ENCODE measurements around the gene CADM2.

The CADM2 gene

DNA sequence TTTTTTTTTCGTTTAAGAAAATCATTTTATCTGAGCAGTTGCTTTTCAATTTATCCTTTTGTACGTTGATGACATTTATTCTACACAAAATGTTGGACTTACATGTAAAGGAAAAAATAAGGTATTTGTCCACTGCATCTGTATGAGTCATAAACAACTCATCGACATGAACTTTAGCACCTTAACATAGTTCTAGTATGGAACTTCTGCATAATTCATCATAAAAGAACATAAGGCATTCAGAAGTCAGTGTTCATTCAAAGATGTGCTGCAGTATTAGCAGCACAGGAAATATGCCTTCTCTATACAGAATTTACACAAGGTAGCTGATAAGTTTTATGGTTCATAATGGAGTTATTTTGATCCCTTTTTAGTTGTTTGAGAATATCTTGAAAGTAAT, 801.6 kb downstream of the CADM2 start:
- H3K4me3 ChIP-seq (ENCODE audit: low read depth, low read length, poor library complexity, severe bottlenecking), result no peak overlapping the region
- TF ChIP-seq, protein P1, sequence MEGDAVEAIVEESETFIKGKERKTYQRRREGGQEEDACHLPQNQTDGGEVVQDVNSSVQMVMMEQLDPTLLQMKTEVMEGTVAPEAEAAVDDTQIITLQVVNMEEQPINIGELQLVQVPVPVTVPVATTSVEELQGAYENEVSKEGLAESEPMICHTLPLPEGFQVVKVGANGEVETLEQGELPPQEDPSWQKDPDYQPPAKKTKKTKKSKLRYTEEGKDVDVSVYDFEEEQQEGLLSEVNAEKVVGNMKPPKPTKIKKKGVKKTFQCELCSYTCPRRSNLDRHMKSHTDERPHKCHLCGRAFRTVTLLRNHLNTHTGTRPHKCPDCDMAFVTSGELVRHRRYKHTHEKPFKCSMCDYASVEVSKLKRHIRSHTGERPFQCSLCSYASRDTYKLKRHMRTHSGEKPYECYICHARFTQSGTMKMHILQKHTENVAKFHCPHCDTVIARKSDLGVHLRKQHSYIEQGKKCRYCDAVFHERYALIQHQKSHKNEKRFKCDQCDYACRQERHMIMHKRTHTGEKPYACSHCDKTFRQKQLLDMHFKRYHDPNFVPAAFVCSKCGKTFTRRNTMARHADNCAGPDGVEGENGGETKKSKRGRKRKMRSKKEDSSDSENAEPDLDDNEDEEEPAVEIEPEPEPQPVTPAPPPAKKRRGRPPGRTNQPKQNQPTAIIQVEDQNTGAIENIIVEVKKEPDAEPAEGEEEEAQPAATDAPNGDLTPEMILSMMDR (IDR thresholded peaks at IDR 0.05; ENCODE audit: low read length), result no peak
- no peak for TF ChIP-seq EZH2 (IDR thresholded peaks at IDR 0.05; ENCODE audit: borderline replicate concordance, low read length)
- no peak overlapping the region for H3K9ac ChIP-seq (ENCODE audit: low read length)
- H3K4me1 ChIP-seq (ENCODE audit: insufficient read depth, low read length, severe bottlenecking), result no peaks in the 10 kb centered on the region
- H3K4me2 ChIP-seq (ENCODE audit: low read length), result no peak overlapping the region
- no peaks in the 10 kb centered on the region for H3K36me3 ChIP-seq (ENCODE audit: insufficient read depth, low read length)
- H2AFZ ChIP-seq (ENCODE audit: low read length), result no peak overlapping the region
- H3K27me3 ChIP-seq (ENCODE audit: insufficient read depth, low read length), result no peaks in the 10 kb centered on the region
- no peaks in the 10 kb centered on the region for H4K20me1 ChIP-seq (ENCODE audit: insufficient read depth, low read length)
- H3F3A ChIP-seq (ENCODE audit: insufficient read depth, low read length), result no peaks in the 10 kb centered on the region
- no peaks in the 10 kb centered on the region for H3K9me2 ChIP-seq (ENCODE audit: low read depth, low read length)
- H3K27ac ChIP-seq (ENCODE audit: low read depth, low read length, poor library complexity, severe bottlenecking), result no peak overlapping the region
- H3K79me2 ChIP-seq (ENCODE audit: insufficient read depth, low read length), result no peaks in the 10 kb centered on the region
- no peaks in the 10 kb centered on the region for H3K9me3 ChIP-seq (ENCODE audit: low read length)

DNA sequence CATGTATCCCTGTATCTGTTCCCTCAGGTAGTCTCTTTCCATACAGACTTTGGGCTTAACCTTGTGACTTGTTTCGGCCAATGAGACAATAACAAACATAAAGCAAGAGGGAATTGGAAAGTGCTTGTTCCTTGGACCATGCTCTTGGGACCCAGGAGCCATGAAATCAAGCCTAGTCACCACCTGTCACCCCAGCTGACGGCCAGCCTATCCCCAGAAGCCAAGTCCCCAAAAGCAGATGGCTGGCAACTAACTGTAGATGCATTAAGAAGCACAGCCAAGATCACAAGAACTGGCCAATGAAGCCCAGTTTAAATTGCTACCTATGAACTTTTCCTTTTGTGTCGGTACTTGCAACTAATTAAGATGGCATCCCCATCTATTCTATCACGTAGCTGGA, 822.0 kb downstream of the CADM2 start:
- Histone ChIP-seq H3F3A (ENCODE audit: insufficient read depth, low read length) (no peaks in the 10 kb centered on the region), H2AFZ (ENCODE audit: low read length) (no peak overlapping the region), H4K20me1 (ENCODE audit: insufficient read depth, low read length) (no peaks in the 10 kb centered on the region), H3K9ac (ENCODE audit: low read length) (no peak overlapping the region), H3K4me3 (ENCODE audit: low read depth, low read length, poor library complexity, severe bottlenecking) (no peak overlapping the region), H3K79me2 (ENCODE audit: insufficient read depth, low read length) (no peaks in the 10 kb centered on the region), H3K27me3 (ENCODE audit: insufficient read depth, low read length) (no peaks in the 10 kb centered on the region), H3K9me2 (ENCODE audit: low read depth, low read length) (no peaks in the 10 kb centered on the region), H3K4me2 (ENCODE audit: low read length) (no peak overlapping the region), H3K36me3 (ENCODE audit: insufficient read depth, low read length) (no peaks in the 10 kb centered on the region), H3K27ac (ENCODE audit: low read depth, low read length, poor library complexity, severe bottlenecking) (no peak overlapping the region), H3K4me1 (ENCODE audit: insufficient read depth, low read length, severe bottlenecking) (no peaks in the 10 kb centered on the region), H3K9me3 (ENCODE audit: low read length) (no peaks in the 10 kb centered on the region)
- TF ChIP-seq, protein P1 (IDR thresholded peaks at IDR 0.05; ENCODE audit: low read length), result no peak
- TF ChIP-seq EZH2 (IDR thresholded peaks at IDR 0.05; ENCODE audit: borderline replicate concordance, low read length), result no peak

DNA sequence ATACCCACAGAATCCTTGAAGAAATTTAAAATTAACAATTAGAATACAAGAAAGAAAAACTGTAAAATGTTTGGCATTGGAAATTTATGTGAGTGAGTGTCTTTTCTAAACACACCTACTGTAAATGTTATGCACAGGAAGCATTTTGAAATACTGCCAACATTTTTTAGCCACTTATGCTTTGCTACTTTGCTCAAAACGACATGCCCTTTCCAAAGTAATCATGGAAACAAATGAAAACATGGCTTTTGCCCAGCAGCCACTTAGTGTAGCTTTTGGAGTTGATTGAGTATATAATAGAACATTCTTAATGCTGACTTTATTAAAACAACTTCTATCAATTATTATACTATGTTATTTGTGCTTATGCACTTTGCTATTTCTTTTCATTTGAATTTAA, 823.0 kb downstream of the CADM2 start:
- Histone ChIP-seq H3K27me3 (ENCODE audit: insufficient read depth, low read length) (no peaks in the 10 kb centered on the region), H3K4me3 (ENCODE audit: low read depth, low read length, poor library complexity, severe bottlenecking) (no peak overlapping the region), H3K9me3 (ENCODE audit: low read length) (no peaks in the 10 kb centered on the region), H3K9me2 (ENCODE audit: low read depth, low read length) (no peaks in the 10 kb centered on the region), H3F3A (ENCODE audit: insufficient read depth, low read length) (no peaks in the 10 kb centered on the region), H3K27ac (ENCODE audit: low read depth, low read length, poor library complexity, severe bottlenecking) (no peak overlapping the region), H3K9ac (ENCODE audit: low read length) (no peak overlapping the region), H3K36me3 (ENCODE audit: insufficient read depth, low read length) (no peaks in the 10 kb centered on the region), H4K20me1 (ENCODE audit: insufficient read depth, low read length) (no peaks in the 10 kb centered on the region), H3K4me2 (ENCODE audit: low read length) (no peak overlapping the region), H3K79me2 (ENCODE audit: insufficient read depth, low read length) (no peaks in the 10 kb centered on the region), H2AFZ (ENCODE audit: low read length) (no peak overlapping the region), H3K4me1 (ENCODE audit: insufficient read depth, low read length, severe bottlenecking) (no peaks in the 10 kb centered on the region)
- TF ChIP-seq, protein P1 (IDR thresholded peaks at IDR 0.05; ENCODE audit: low read length), result no peak
- no peak for TF ChIP-seq EZH2 (IDR thresholded peaks at IDR 0.05; ENCODE audit: borderline replicate concordance, low read length)
